ENCODE measurements around the gene GULP1. TPM values are rescaled to one million over a fixed set of nuclear protein-coding genes. Genes with fewer than 3 reads are reported as not detected.

Gene GULP1
- total RNA-seq, 1 donor from 2014 or later: 27.6 TPM

DNA sequence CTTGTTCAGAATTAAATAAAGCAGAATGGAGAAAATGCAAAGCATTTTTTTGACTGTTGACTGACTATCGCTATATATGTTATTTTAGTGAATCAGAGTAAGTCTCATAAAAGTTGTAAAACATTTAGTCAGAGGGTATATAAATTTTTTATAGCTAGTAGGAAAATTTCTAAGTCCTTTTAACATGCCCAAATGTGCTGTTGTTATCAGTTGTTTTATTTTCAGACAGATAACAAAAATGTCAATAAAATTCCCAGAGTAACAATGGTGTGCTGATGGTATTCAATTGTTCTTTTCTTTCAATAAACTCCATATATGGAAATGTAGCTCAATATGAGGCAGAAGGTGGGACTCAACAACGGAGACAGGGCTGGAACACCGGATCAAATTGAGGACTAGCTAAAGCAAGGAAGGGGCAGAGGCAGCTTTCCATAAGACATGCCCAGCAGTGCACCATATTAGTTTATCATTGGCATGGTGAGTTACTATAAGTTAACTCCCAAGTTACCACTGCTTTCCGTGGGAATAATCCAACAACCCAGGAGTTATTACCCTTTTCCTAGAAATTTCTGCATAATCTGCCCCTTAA is 26.6 kb downstream of the GULP1 start:
- no peaks in the 10 kb centered on the region for H3K9me3 ChIP-seq
- DNase-seq (no peak), ATAC-seq (no peak)
- H3K36me3 ChIP-seq: no peaks in the 10 kb centered on the region
- H3K27me3 ChIP-seq (ENCODE audit: low read depth): no peaks in the 10 kb centered on the region
- TF ChIP-seq CTCF (IDR thresholded peaks at IDR 0.05): no peak
- no peak overlapping the region for H3K27ac ChIP-seq
- no peak overlapping the region for H3K4me3 ChIP-seq
- intact Hi-C loops (cut with DNase I): no loop called here
- no peaks in the 10 kb centered on the region for H3K4me1 ChIP-seq

- Histone ChIP-seq H3K27ac (no peak overlapping the region), H3K9me3 (no peaks in the 10 kb centered on the region), H3K27me3 (ENCODE audit: low read depth) (no peaks in the 10 kb centered on the region), H3K36me3 (no peaks in the 10 kb centered on the region), H3K4me1 (no peaks in the 10 kb centered on the region), H3K4me3 (no peak overlapping the region)
- intact Hi-C loops (cut with DNase I): no loop called here
- ATAC-seq (no peak), DNase-seq (no peak)
- TF ChIP-seq CTCF (IDR thresholded peaks at IDR 0.05): no peak
Observed at GRCh38 chr2:188319838-188320237, 28.2 kb downstream of the GULP1 start.

DNA sequence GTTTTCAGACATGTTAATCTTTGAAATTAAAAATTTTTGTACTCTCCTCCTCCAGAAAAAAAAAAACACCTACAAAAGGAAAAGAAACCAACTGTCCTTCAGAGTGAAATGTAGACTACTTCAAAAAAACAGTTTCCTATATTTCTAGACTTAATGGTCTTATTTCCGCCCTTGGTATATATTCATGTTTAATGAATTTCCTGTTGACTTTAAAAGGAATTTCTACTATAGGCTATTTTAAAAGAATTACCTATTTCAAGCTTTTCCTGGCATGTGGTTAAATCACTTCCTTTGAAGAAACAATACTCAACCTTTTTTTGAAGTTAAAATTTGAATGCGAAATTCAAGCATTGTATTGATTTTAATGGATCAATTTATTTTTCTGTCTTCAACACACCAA is 29.2 kb downstream of the GULP1 start:
- DNase-seq (no peak), ATAC-seq (no peak)
- no peak for TF ChIP-seq CTCF (IDR thresholded peaks at IDR 0.05)
- Histone ChIP-seq H3K27me3 (ENCODE audit: low read depth) (no peaks in the 10 kb centered on the region), H3K4me1 (no peaks in the 10 kb centered on the region), H3K27ac (no peak overlapping the region), H3K9me3 (no peaks in the 10 kb centered on the region), H3K4me3 (no peak overlapping the region), H3K36me3 (no peaks in the 10 kb centered on the region)
- intact Hi-C loops (cut with DNase I): no loop called here

GRCh38 chr2:188322569-188323551 is 31.2 kb downstream of the GULP1 start:
- no peak for TF ChIP-seq CTCF (IDR thresholded peaks at IDR 0.05)
- H3K4me3 ChIP-seq: no peak overlapping the region
- no peaks in the 10 kb centered on the region for H3K27me3 ChIP-seq (ENCODE audit: low read depth)
- no peaks in the 10 kb centered on the region for H3K4me1 ChIP-seq
- ATAC-seq (no peak), DNase-seq (no peak)
- H3K9me3 ChIP-seq: no peaks in the 10 kb centered on the region
- intact Hi-C loops (cut with DNase I): no loop called here
- H3K36me3 ChIP-seq: no peaks in the 10 kb centered on the region
- no peak overlapping the region for H3K27ac ChIP-seq

DNA sequence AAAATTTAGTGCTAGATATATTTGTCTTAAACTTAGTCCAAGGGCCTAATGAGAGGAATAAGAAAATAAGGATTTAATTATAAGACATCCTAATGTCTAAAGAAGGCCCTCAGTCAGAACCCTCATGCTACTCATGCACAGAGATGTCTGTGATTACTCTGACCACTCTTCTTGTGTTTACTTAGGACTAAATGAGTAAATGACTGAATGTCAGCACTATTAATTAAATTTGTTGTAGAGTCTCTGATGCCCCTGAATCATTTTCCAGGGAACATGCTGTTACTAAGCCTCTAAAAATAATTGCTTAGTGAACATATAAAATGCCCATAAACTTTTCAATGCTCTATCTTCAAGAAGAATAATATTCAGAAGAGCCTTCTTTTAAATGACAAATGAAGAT is 32.4 kb downstream of the GULP1 start:
- Histone ChIP-seq H3K36me3 (no peaks in the 10 kb centered on the region), H3K4me1 (no peaks in the 10 kb centered on the region), H3K9me3 (no peaks in the 10 kb centered on the region), H3K4me3 (no peak overlapping the region), H3K27me3 (ENCODE audit: low read depth) (no peaks in the 10 kb centered on the region), H3K27ac (no peak overlapping the region)
- no peak for TF ChIP-seq CTCF (IDR thresholded peaks at IDR 0.05)
- intact Hi-C loops (cut with DNase I): no loop called here
- no peak for DNase-seq
- ATAC-seq: no peak

All from lower lobe of right lung (tissue), 2 donors.